Stimulated activated CD8-positive, alpha-beta memory T cell treated with anti-CD3 and anti-CD28 coated beads, Interleukin-7, amount 100 ng/mL, for 4 hours (primary cell): ENCODE data around the gene CNGA2.

Source experiments
- DNase-seq, 2 donors: peaks; one replicate each; pipeline ENCODE4 v3.0.0-alpha.2; 2020; ENCODE audit warnings: low read depth in 2 of 2

Gene CNGA2

DNA sequence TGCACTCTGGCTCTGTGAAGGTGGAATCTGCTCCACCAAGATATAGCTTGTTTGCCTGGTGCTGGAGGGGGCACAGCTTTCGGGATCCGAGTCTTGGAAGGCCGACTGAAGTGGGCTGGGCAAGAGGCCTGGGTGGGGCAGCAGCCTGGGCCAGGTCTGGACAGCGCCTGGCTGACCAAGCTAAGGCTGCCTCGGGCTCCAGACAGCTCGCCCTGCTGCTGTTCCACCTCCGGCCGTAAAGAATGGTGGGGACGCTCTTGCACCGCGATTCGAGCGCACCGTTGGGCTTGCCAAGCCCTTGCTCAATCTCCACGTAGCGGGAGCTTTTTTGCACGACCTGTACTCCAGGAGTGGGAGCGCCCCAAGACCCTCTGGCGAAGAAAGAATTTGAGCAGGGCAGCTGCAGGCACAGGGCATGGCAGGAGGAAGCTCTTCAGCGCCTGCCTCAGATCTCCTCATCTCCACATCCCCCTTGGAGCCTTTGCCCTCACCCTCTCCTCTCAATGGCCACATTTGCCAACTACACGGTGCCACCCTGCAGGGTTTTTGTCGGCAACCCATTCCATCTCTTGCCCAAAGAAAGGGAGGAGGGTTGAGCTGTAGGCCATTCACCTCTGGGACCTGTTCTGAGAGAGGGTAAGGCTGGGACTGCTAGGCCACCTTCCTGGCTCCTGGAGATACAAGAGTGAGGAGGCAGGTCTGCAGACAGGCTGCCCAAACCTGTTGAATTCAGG, 18.9 kb downstream of the CNGA2 start:
- DNase-seq = no peak

DNA sequence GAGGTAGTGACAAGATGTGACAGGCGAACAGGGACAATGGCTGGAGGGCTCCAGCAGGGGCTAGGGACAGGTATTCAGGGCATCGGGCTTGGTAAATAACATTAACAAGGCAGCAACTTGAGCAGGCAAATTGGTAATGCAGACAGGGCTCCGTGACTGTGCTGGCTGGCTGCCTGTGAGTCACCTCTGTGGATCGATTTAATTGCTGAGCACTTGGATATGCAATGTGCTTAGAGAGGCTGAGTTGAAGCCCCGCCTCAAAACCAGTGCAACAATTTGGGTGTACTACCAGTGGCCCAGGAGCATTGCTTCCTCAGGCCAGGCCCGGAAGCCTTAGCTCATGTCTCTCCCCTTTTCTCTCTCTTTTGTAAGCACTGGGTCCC, 19.5 kb downstream of the CNGA2 start:
- DNase-seq = no peak

DNA sequence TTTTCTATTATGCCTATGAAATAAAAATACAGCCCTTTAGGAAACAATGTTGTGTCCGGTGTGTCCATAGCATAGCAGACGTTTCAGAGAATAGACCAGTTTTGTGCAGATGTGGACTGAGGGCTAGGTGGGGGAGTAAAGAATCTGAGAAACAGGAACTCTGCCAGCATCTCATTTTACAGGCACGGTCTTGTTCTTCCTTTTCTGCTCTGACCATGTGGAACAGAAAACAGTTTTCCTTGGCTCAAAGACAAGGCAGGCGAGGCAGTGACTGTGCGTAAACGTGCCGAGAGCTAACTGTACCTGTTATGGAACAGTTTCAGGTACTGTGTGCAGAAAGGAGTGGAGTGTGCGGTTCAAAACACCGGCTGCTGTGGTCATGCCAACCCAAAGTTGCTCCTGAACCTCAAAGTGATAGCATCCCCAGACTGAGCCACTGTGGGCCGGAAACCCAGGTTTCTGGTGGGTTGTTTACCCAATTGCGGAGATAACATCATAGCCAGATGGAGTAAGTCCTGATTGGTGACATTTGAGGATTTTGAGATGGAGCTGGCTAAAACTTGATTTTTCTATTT, 20.2 kb downstream of the CNGA2 start:
- no peak for DNase-seq

DNA sequence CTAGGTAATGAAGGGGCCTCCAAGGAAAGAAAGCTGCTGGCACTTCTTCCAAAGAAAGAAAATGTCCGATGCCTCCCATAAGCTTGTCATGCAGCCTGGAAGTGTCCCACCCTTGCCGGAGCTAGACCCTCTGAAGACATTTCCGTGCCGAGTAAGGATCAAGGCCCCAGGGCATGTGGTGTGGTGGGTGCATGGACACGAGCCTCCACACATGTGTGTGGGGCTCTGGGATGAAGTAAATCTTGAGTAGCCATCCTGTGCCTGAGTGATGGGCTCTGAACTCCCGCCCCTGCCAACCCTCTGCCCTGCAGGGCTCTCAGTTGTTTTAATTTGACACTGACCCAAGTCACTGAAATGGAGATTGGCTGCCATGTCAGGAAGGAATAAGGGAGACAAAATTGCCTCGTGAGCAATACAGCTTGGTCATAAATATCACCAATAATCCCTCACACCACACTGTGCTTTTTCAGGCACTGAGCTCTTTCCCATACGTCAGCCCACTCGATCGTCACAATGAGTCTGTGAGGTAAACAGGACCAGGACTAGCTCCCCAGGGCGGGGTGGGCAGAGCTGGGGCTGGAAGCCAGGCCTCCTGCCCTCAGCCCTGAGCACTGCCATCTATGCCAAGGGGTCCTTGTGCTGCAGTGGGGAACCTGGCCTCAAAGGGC, 24.6 kb downstream of the CNGA2 start:
- no peak for DNase-seq

DNA sequence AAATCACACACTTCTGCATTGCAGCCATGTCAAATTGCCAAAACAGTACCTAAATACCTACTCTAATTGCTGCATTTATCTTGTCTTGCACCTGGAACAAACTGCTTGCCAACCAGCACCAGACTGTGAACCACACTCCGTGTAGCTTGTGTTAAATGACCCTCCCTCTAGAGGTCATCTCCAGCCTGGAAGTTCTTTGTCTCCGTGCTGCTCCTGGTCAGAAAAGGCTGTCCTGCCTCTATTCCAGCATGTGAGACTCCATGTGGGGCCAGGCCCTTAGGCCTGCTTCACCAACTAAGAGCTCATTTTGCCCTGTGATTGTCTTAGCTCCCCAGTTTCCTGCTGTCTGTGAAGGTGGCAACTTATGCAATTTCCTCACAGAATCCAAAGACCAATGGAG, 28.3 kb downstream of the CNGA2 start:
- no peak for DNase-seq

DNA sequence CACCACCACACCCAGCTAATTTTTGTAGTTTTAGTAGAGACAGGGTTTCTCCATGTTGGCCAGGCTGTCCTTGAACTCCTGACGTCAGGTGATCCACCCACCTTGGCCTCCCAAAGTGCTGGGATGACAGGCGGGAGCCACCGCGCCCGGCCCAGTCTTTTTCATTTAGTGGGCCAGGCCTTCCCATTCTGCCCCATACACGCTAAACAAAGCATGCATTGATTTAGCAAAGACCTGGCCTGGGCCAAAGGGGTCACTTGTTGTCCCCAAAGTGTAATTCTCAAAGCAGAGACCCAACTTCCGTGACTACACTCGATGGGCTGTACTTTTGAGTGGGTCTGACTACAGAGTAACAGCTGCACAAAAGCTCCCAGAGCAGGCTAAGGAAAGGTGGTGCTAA, 29.2 kb downstream of the CNGA2 start:
- no peak for DNase-seq

DNA sequence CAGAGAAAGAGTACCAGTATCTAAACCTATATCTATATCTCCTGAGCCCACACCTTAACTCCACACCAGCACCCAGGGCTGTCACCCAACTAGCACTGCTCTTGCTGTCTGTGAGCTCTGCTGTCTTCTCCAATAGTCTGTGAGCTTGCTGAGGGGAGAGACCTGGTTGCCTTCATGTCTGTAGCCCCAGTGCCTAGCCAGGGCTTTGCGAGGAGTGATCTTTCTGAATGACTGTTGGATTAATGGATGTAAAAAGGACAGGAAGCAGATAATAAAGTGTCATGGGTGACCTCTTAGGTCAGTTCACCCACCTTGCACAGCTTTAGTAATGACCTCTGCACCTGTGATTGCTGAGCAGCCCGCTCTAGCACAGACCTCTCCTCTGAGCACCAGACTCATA, 30.5 kb downstream of the CNGA2 start:
- no peak for DNase-seq

DNA sequence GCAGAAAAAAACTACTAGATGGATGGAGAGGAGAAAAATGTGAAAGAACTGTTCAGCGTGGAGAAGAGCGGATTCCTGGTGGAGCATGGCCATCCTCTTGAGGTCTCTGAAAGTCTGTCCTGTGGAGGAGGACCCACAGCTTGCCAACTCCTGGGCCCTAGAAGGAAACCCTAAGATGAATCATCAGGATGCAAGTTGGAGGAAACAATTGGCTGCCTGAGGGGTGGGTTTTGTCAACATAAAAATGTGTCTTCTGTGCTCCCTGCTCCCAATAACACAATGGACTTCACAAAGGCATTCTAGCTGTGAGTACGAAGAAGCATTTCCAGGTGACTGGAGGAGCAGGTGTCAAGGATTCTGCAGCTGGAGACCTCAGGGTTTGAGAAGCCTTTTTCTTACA, 37.2 kb downstream of the CNGA2 start:
- DNase-seq = no peak

DNA sequence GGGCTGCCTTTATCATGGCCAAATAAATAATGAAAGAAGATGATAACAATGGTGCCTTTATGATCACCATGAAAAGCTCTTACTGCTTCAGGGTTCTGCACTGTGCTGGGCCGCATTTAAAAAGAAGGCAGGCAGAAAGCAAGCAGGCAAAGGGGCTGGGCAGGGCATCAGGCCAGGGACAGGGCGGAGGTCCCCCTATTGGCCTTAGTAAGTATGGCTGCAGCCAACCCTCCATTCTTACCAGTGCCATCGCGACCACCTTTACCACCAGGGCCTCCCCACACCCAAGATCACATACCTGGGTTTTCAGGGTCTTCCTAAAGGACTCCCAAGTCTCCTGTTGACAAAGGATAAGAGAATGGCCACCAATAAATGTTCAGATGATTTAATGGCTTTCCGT, 38.9 kb downstream of the CNGA2 start:
- DNase-seq = no peak

DNA sequence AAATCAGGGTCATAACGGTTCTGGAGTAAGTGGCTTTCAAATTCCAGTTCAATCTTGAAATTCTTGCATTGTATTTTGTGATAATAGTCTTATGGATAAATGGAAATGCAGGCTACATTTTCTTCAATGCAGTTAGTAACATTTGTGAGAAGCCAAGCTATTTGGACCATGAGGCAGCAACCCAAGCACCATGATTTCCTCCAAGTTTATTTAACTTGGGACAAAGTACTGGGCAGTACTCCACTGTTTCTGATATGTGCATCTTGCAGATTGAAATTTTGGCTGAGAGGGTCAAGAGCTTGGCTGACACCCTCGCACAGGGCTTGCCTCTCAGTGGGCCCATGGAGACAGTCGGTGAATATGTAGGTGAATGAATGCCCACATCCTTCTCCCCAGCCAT, 39.9 kb downstream of the CNGA2 start:
- DNase-seq = no peak

DNA sequence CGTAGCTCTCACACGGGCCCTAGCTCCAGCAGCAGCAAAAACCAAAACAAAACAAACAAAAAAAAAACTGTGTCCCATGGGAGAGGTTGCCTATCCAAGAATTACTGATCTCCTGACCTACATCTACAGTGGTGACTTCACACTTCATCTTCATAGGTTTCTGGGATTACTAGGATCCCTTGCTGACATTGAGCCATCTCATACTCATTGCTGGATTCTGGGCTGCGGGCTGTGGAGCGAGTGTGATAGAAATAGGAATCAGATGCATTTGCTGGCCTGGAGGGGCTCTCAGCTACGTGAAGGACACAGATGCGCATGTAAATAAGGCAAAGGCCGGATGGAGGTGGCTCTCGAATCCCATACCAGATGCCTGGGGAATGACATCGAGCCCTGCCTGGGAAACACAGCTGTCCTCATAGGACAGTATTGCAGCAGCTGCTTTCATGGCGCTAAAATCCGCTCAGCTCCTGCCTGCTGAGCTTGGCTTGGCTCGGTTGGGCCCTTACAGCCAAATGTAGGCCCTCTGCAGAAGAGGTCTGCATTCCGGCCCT, 41.7 kb downstream of the CNGA2 start:
- no peak for DNase-seq

DNA sequence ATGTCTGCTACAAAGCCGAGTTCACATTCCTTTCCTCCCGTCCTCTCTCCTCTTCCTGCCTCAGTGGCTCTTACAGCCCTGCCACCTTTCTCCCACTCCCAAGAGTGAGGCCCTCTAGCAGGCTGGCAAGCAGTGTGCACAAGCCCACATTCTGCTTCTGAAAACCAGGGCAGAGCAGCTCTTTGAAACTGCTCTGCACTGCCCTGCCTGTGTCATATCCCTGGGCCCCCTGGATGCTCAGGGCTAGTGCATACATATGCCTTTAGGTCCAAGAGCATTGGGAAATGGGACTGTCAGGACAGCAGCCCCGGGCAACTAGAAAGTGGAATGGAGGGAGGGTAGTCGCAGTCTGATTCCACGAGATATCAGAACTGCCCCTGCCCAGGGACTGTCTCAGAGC, 42.4 kb downstream of the CNGA2 start:
- no peak for DNase-seq

DNA sequence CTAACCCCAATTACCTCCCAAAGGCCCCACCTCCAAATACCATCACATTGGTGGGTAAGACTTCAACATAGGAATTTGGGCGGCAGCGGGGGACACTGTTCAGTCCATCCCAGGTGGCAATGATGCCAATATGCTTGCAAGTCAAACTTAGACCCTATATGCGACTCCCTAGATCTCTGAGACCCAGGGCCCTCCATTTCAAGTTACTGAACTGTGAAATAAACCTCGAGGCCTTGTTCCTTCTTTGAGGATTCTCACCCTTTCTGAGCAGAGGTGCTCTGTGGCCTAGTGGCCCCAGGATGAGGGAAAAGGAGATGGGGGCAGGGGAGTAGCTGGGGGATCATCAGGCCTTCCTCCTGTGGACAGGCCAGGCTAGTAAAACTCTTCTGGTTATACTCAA, 44.7 kb downstream of the CNGA2 start:
- DNase-seq = no peak

DNA sequence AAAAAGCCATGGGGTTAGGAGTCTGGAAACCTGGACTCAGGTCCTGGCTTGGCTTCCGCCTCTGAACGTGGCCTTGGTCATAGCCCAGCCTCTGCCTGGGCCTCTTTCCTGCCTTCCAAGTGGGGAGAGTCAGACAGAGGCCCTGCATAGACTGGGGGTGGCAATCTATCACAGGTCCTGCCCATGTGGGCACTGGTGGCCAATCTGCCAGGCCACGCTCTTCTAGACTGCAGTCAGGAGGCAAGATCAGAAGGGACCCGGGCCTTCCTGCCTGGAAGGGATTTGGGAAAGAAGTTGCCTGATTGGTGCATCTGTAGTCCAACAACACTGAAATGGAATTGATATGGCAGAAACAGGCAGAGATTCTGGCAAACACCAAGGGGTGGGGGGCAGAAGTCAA, 46.1 kb downstream of the CNGA2 start:
- DNase-seq = no peak

DNA sequence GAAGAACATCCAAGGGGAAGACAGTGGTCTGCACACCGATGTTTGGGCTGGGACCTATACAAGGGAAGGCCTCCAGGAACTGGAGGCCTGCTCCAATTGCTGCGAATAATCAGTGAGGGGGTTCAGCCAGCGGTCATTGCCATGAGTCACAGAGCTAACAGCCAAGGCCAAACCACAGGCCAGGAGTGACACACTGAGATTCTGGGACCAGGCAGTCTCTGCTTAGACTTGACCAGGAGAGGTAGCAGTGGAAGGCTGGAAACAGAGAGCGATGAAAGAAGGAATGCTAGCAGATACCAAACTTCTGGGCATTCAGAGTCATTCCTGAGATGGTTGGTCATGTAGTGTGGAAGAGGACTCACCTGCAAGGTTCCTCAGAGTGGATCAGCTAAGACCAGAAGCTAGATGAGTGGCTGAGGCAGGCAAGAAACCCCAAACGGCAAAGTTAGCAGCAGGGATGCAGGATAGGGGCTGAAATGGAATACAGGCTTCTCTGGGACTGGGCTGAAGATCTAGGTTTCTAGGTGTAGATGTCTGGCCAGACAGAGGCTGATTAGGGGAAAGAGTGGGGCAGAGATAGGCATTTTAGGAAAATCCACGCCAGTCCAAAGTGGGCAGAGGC, 54.7 kb downstream of the CNGA2 start:
- DNase-seq = no peak

DNA sequence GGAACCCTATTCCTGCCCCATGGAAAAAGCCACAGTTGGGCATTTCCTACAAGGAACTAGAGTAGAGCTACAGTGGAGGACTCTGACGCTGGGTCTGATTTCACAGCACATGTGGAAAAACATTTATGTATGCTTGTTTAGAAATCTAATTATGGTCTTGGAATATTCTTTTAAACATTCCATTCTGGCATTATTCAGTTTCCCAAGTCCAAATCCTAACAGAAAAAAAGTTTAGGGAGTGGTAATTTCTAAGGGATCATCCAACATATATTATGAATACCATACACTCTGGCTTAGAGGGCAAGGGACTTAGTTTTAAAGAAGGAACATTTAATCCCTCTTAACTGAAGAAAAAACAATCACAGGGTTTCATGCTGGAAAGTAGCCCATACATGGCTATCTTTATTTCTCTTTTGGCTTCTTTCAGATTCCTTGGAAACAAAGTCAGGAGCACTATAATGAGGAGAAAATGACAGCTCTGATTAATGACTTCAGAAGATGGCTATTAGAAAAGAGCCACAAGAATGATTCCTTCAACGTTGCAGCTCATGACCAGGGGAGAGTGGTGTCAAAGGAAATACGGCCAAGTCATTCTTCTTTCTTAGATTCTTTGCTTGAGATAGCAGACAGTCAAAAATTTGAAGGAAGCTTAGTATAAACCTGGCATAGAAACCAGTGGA, 56.1 kb downstream of the CNGA2 start:
- no peak for DNase-seq

DNA sequence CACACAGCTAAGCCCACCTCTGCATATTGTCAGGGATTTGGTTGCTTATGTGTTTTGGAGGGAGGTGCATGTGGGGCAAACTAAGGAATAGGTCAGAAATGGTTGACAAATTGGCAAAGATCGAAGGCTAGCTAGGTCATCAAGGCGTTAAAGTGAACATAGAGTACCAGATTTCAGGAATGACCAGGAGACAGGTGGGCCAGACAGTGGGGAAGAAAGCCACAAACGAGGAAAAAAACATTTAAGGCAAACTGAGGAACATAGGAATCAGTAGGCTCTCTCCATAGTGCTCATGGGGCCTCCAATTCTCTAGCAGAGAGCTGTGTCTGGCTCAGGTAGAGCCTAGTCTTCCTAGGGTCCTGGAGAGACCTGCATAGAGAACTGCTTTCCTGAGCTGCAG, 57.4 kb downstream of the CNGA2 start:
- no peak for DNase-seq

DNA sequence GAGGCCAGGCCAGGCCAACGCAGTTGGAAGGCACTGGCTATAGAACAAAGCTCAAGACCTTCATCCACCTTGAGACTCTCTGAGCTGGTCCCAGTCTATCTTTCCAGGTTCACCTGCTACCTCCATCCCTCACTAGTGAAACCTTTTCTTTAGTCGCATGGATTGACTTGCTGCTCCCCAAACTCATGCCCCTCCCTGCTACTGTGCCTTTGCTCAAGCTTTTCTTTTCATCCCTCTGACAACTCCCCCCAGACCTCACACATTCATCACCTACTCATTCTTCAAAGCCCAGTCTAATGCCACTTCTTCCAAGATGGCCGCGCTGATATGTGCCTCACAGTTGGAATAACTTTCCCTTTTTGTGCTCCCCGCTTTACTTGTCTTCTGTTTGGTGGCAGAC, 58.0 kb downstream of the CNGA2 start:
- no peak for DNase-seq

DNA sequence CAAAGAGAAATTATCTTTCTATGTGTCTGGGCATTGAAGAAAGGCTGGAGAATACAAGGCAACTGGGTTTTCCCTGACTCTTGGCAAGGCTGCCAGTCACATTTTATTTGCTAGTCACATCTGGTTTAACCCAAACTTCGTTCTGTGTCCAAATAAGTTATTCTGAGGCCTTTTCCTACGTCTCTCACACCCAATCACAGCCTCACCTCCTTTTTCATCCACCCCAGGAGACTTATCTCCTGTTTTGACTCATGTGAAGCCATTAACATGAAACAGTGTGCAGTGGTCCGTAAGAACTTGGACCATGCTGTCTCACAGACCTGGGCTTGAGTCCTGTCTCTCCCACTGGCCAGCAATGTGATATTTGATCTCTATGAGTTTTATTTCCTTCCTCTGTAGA, 59.3 kb downstream of the CNGA2 start:
- no peak for DNase-seq
